ENCODE results near the gene DOCK4. TPM values are rescaled to one million over a fixed set of nuclear protein-coding genes. Genes with fewer than 3 reads are reported as not detected.

DOCK4 gene
- total RNA-seq, 4 donors from 2014 or later: 9.9 to 30.9 (median 13.7) TPM

GRCh38 chr7:111785076-111785475, 421.1 kb downstream of the DOCK4 start:
- Histone ChIP-seq H3K4me3 (no peak overlapping the region), H3K27me3 (no peaks in the 10 kb centered on the region), H3K4me1 (no peaks in the 10 kb centered on the region), H3K36me3 (peaks cover 0 to 12% (median 0%) of the 10 kb centered on the region in 3 donors), H3K9me3 (no peaks in the 10 kb centered on the region), H3K27ac (no peak overlapping the region)
- TF ChIP-seq POLR2A (IDR thresholded peaks at IDR 0.05): no peak
- TF ChIP-seq, protein P1, sequence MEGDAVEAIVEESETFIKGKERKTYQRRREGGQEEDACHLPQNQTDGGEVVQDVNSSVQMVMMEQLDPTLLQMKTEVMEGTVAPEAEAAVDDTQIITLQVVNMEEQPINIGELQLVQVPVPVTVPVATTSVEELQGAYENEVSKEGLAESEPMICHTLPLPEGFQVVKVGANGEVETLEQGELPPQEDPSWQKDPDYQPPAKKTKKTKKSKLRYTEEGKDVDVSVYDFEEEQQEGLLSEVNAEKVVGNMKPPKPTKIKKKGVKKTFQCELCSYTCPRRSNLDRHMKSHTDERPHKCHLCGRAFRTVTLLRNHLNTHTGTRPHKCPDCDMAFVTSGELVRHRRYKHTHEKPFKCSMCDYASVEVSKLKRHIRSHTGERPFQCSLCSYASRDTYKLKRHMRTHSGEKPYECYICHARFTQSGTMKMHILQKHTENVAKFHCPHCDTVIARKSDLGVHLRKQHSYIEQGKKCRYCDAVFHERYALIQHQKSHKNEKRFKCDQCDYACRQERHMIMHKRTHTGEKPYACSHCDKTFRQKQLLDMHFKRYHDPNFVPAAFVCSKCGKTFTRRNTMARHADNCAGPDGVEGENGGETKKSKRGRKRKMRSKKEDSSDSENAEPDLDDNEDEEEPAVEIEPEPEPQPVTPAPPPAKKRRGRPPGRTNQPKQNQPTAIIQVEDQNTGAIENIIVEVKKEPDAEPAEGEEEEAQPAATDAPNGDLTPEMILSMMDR (IDR thresholded peaks at IDR 0.05): no peak
- no peak for DNase-seq
- intact Hi-C loops (cut with DNase I): no loop called here
- WGBS, 2 donors: 92% methylated on average over 3 of the region's 3 CpGs

DNA sequence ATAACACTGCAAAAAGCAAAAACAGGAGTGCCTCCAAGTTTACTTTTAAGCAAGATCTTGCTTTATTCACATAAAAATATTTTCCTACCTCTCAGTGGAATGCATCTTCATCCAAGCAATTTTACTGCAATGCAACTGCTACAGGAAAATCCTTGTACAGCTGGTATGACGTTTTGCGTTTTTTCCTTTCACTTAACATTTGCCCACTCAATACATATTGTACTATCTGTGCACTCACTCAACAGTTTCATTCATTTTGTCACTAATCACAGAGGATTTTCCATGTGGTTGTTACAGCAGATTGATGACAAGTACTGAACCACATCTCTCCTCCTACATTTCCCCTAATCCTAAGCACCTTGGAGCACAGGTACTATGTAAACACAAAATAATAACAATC, 421.9 kb downstream of the DOCK4 start:
- DNase-seq: no peak
- peaks cover 0 to 4% (median 0%) of the 10 kb centered on the region in 3 donors for H3K36me3 ChIP-seq
- intact Hi-C loops (cut with DNase I): no loop called here
- no peak overlapping the region for H3K27ac ChIP-seq
- TF ChIP-seq, protein P1 (IDR thresholded peaks at IDR 0.05): no peak
- no peak for TF ChIP-seq POLR2A (IDR thresholded peaks at IDR 0.05)
- no peaks in the 10 kb centered on the region for H3K27me3 ChIP-seq
- 87 to 89% methylated on average over 2 of the region's 2 CpGs for whole genome bisulfite sequencing, 2 donors
- no peak overlapping the region for H3K4me3 ChIP-seq
- no peaks in the 10 kb centered on the region for H3K4me1 ChIP-seq
- H3K9me3 ChIP-seq: no peaks in the 10 kb centered on the region

DNA sequence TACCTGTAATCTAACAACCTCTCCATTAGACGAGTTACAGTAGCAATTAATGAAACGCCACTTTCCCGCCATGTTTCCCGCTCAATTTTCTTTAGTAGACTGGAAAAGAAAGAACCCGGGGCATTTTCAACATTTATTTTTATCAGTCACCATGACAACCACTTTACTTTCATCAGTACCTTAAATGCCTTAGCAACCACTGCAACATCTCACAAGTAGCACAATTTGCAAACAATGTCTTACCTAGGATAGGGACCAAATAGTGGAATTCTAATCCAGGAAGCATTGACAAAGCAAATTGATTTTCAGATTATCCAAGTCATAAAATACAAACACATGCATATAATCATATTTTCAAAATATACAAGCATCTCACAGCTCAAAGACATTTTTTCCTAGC, 422.3 kb downstream of the DOCK4 start:
- Histone ChIP-seq H3K9me3 (no peaks in the 10 kb centered on the region), H3K27ac (no peak overlapping the region), H3K36me3 (peaks cover 0 to 4% (median 0%) of the 10 kb centered on the region in 3 donors), H3K4me1 (no peaks in the 10 kb centered on the region), H3K27me3 (no peaks in the 10 kb centered on the region), H3K4me3 (no peak overlapping the region)
- intact Hi-C loops (cut with DNase I): no loop called here
- no peak for TF ChIP-seq POLR2A (IDR thresholded peaks at IDR 0.05)
- TF ChIP-seq, protein P1 (IDR thresholded peaks at IDR 0.05): no peak
- WGBS, 2 donors: 93 to 99% methylated on average over 5 of the region's 5 CpGs
- no peak for DNase-seq

DNA sequence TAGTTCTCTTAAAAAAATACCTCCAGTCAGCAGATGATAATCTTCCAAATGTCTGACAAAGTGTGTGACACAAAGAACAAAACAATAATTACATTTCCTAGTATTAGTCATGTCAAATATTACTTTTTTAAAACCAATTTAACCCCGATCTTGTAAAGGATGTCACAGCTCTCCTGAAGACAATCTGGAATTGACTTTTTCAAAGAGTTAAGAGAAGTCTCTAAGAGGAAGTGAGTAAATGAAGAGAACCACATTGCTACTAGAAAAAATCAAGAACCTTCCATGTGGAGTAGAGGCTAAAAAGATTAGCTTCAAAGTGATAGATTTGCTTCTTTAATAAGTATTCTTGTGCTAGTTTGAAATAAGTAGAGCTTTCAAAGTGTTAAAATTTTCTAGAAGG, 425.7 kb downstream of the DOCK4 start:
- 31 to 39% methylated on average over 1 of the region's 1 CpG for WGBS, 2 donors
- Histone ChIP-seq H3K9me3 (peaks cover 0 to 16% (median 7%) of the 10 kb centered on the region in 3 donors), H3K27me3 (no peaks in the 10 kb centered on the region), H3K36me3 (peaks cover 0 to 25% (median 3%) of the 10 kb centered on the region in 3 donors), H3K27ac (no peak overlapping the region), H3K4me3 (no peak overlapping the region), H3K4me1 (no peaks in the 10 kb centered on the region)
- intact Hi-C loops (cut with DNase I): no loop called here
- no peak for DNase-seq
- TF ChIP-seq, protein P1 (IDR thresholded peaks at IDR 0.05): no peak
- TF ChIP-seq POLR2A (IDR thresholded peaks at IDR 0.05): no peak

- intact Hi-C loops (cut with DNase I): no loop called here
- Histone ChIP-seq H3K27ac (no peak overlapping the region), H3K4me3 (no peak overlapping the region), H3K36me3 (peaks cover 0 to 40% (median 3%) of the 10 kb centered on the region in 3 donors), H3K27me3 (no peaks in the 10 kb centered on the region), H3K9me3 (peaks cover 0 to 16% (median 7%) of the 10 kb centered on the region in 3 donors), H3K4me1 (no peaks in the 10 kb centered on the region)
- DNase-seq: no peak
- TF ChIP-seq, protein P1 (IDR thresholded peaks at IDR 0.05): no peak
- TF ChIP-seq POLR2A (IDR thresholded peaks at IDR 0.05): no peak
- 63 to 89% methylated on average over 1 of the region's 1 CpG for WGBS, 2 donors
These were observed 431.0 kb downstream of the DOCK4 start for GRCh38 chr7:111775206-111775605.

Data from esophagus squamous epithelium (tissue), 5 donors.